Neutrophil (primary cell): ENCODE data around the gene LYPD6B.

Experiments used
- H3K27ac ChIP-seq: fragments of 200-600 bp; sonication (generic); 2 replicates; pipeline ENCODE4 v1.5.1; 2016; ENCODE audit warnings: mild to moderate bottlenecking, moderate library complexity
- H3K27me3 ChIP-seq: fragments of 200-600 bp; sonication (generic); 2 replicates; pipeline ENCODE4 v1.6.0; 2016; ENCODE audit warnings: mild to moderate bottlenecking
- H3K36me3 ChIP-seq: fragments of 200-600 bp; sonication (generic); 2 replicates; pipeline ENCODE4 v1.5.1; 2017
- H3K4me1 ChIP-seq, 2 experiments: fragments of 200-600 bp in 1 of 2; sonication (generic) in 1 of 2; 1 replicate in 1 of 2; 2 replicates in 1 of 2; pipeline versions ENCODE4 v1.5.1 to v1.6.1; 2013 to 2016; ENCODE audit warnings: low read depth in 1 of 2, low read length in 1 of 2, mild to moderate bottlenecking in 1 of 2, moderate library complexity in 1 of 2; ENCODE audit not compliant: control insufficient read depth in 1 of 2, insufficient read depth in 1 of 2
- H3K4me3 ChIP-seq, 2 experiments: fragments of 200-600 bp in 1 of 2; sonication (generic) in 1 of 2; 1 replicate in 1 of 2; 2 replicates in 1 of 2; pipeline ENCODE4 v1.5.1; 2013 to 2016; ENCODE audit warnings: low read depth in 1 of 2, low read length in 1 of 2, mild to moderate bottlenecking in 1 of 2, moderate library complexity in 1 of 2
- H3K9me3 ChIP-seq: fragments of 200-600 bp; sonication (generic); 2 replicates; pipeline ENCODE4 v1.5.1; 2016
- CTCF ChIP-seq: fragments of 200-600 bp; sonication (generic); IDR thresholded peaks from 2 replicates; pipeline ENCODE4 v1.5.1; 2016; ENCODE audit warnings: antibody characterized with exemption

Gene LYPD6B

GRCh38 chr2:149020432-149020851 lies 18.1 kb upstream of the LYPD6B start:
- Histone ChIP-seq H3K27ac (peak overlapping the region; percentile 21), H3K9me3 (no peaks in the 10 kb centered on the region), H3K36me3 (no peaks in the 10 kb centered on the region), H3K4me3 (no peak overlapping the region), H3K27me3 (no peaks in the 10 kb centered on the region), H3K4me1 (peaks cover 18 to 21% of the 10 kb centered on the region in 2 experiments)
- TF ChIP-seq CTCF = no peak

GRCh38 chr2:149021271-149021719 lies 17.2 kb upstream of the LYPD6B start:
- no peak overlapping the region for H3K27ac ChIP-seq
- H3K9me3 ChIP-seq = no peaks in the 10 kb centered on the region
- no peak for TF ChIP-seq CTCF
- H3K36me3 ChIP-seq = no peaks in the 10 kb centered on the region
- H3K27me3 ChIP-seq = no peaks in the 10 kb centered on the region
- H3K4me1 ChIP-seq = peaks cover 18 to 21% of the 10 kb centered on the region in 2 experiments
- H3K4me3 ChIP-seq = no peak overlapping the region

- Histone ChIP-seq H3K36me3 (no peaks in the 10 kb centered on the region), H3K9me3 (no peaks in the 10 kb centered on the region), H3K27me3 (no peaks in the 10 kb centered on the region), H3K4me1 (peaks cover 18 to 21% of the 10 kb centered on the region in 2 experiments), H3K27ac (no peak overlapping the region), H3K4me3 (no peak overlapping the region)
- no peak for TF ChIP-seq CTCF
These were observed 16.7 kb upstream of the LYPD6B start for GRCh38 chr2:149021761-149022160.

GRCh38 chr2:149023091-149023490 lies 15.4 kb upstream of the LYPD6B start:
- no peak for TF ChIP-seq CTCF
- H3K4me1 ChIP-seq = peaks cover 24 to 29% of the 10 kb centered on the region in 2 experiments
- H3K4me3 ChIP-seq = no peak overlapping the region
- no peaks in the 10 kb centered on the region for H3K9me3 ChIP-seq
- H3K27ac ChIP-seq = no peak overlapping the region
- H3K36me3 ChIP-seq = no peaks in the 10 kb centered on the region
- H3K27me3 ChIP-seq = no peaks in the 10 kb centered on the region

- no peak for TF ChIP-seq CTCF
- H3K36me3 ChIP-seq = no peaks in the 10 kb centered on the region
- no peak overlapping the region for H3K4me3 ChIP-seq
- no peak overlapping the region for H3K27ac ChIP-seq
- H3K27me3 ChIP-seq = no peaks in the 10 kb centered on the region
- H3K4me1 ChIP-seq = peaks cover 7 to 14% of the 10 kb centered on the region in 2 experiments
- H3K9me3 ChIP-seq = no peaks in the 10 kb centered on the region
These were observed 10.8 kb upstream of the LYPD6B start for GRCh38 chr2:149027590-149028250.
